Natural killer cell (primary cell): ENCODE results near the gene SLU7. TPM values are rescaled to one million over a fixed set of nuclear protein-coding genes. Genes with fewer than 3 reads are reported as not detected.

Source experiments
- ATAC-seq, 3 donors: fragments of 150-1000 bp in 2 of 3; fragments of 200-7000 bp in 1 of 3; cut with Tn5 transposase; 1 replicate in 1 of 3; 2 replicates in 2 of 3; pipeline ENCODE4 v1.10.0; 2021; ENCODE audit warnings: mild to moderate bottlenecking in 2 of 3, moderate library complexity in 2 of 3
- DNase-seq, 2 donors: peaks; one replicate each; pipeline versions ENCODE4 v3.0.0 to v3.0.0-alpha.2; 2013 to 2021; ENCODE audit warnings: mixed read lengths in 1 of 2
- H3K27ac ChIP-seq: one replicate; pipeline ENCODE4 v1.5.1; 2013; ENCODE audit warnings: mild to moderate bottlenecking, low read length
- H3K27me3 ChIP-seq: one replicate; pipeline ENCODE4 v1.6.1; 2013; ENCODE audit warnings: low read length; ENCODE audit not compliant: control insufficient read depth, insufficient read depth
- H3K36me3 ChIP-seq: one replicate; pipeline ENCODE4 v1.6.1; 2013; ENCODE audit warnings: low read length; ENCODE audit not compliant: control insufficient read depth, insufficient read depth
- H3K4me1 ChIP-seq: one replicate; pipeline ENCODE4 v1.6.1; 2013; ENCODE audit warnings: low read length; ENCODE audit not compliant: control insufficient read depth, insufficient read depth
- H3K4me3 ChIP-seq: one replicate; pipeline ENCODE4 v1.5.1; 2013; ENCODE audit warnings: low read length
- H3K9me3 ChIP-seq: one replicate; pipeline ENCODE4 v1.6.1; 2013; ENCODE audit warnings: low read length; ENCODE audit not compliant: control insufficient read depth, insufficient read depth
- H3K27ac Mint-ChIP-seq, 2 donors: one replicate each; pipeline ENCODE4 v1.8.0; 2022; ENCODE audit warnings: mild to moderate bottlenecking in 2 of 2, mixed read lengths in 2 of 2, moderate library complexity in 1 of 2
- H3K27me3 Mint-ChIP-seq, 2 donors: one replicate each; pipeline ENCODE4 v1.8.0; 2022; ENCODE audit warnings: low read depth in 2 of 2, mixed read lengths in 2 of 2
- H3K36me3 Mint-ChIP-seq: one replicate; pipeline ENCODE4 v1.8.0; 2022; ENCODE audit warnings: mixed read lengths
- H3K4me1 Mint-ChIP-seq, 2 donors: one replicate each; pipeline ENCODE4 v1.8.0; 2022; ENCODE audit warnings: mixed read lengths in 2 of 2
- H3K4me3 Mint-ChIP-seq: one replicate; pipeline ENCODE4 v1.8.0; 2022; ENCODE audit warnings: mild to moderate bottlenecking, moderate library complexity, mixed read lengths
- H3K9me3 Mint-ChIP-seq, 2 donors: one replicate each; pipeline ENCODE4 v1.8.0; 2022; ENCODE audit warnings: mixed read lengths in 2 of 2
- WGBS: methylation state at CpG from one replicate; pipeline ENCODE4 v1.1.7; 2013; ENCODE audit warnings: missing lambda C conversion rate; ENCODE audit not compliant: insufficient coverage; 5-methylcytosine and 5-hydroxymethylcytosine counted together
- intact Hi-C: fragments of 100-400 bp; cut with micrococcal nuclease; formaldehyde crosslinking; loops from one replicate; pipeline ENCODE4 v1.14.2; 2022
- total RNA-seq, 4 donors: library from RNA; stranded (reverse); fragments of 120-200 nt in 1 of 4; gene quantifications; one replicate each; pipeline versions ENCODE4 v1.2.3 to v1.2.4, GENCODE V29; 2013 to 2022
- TF ChIP-seq, protein P1 (sequence below): fragments of 200-600 bp; IDR thresholded peaks from one replicate; pipeline ENCODE4 v1.8.0; 2022; ENCODE audit warnings: antibody characterized with exemption

SLU7 gene
- total RNA-seq, 3 donors from 2014 or later (not counting 1 experiment from before 2014, with no cell fraction given), result 114 to 143 (median 118) TPM

DNA sequence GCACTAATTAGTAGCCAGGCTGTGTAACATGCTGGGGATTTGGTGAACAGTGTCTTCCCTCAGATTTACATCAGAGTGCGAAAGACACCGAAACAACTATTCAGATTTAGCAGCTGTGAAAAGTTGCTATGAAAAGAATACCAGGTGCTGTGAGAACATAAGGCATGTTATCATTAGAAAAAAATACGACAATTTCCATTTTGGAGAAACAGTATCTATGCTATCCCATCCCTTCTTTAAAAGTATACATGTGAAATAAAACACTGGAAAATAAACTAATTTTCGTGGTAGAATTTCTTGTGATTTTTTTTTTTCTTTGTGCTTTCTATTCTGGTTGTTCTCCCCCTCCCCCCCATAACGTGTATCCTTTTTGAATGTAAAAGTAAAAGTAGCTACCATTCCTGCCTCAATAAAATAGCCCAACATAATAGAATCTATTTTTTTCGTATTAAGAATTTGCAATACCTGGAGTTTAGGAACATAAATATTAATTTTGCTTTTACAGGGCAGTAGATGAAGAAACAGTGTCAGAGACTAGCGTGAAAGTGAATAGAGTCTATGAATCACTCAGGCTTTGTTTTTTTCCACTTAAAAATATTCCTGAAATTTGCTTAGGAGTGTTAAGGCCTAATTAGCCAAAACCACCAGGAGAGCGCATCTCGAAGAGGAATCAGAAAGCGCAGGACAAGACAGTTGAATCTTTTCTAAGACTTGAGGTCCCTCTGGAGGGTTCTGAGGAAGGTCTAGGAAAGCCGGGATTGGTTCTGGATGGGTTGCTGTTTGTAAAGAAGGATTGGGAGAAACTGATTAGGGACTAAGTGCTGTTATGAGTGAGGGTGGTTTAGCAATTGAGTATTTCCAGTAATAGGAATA, 813 bp upstream of the SLU7 start:
- no peaks in the 10 kb centered on the region for H3K9me3 Mint-ChIP-seq
- H3K27me3 ChIP-seq, result no peaks in the 10 kb centered on the region
- H3K4me1 ChIP-seq, result peaks cover 19% of the 10 kb centered on the region

DNA sequence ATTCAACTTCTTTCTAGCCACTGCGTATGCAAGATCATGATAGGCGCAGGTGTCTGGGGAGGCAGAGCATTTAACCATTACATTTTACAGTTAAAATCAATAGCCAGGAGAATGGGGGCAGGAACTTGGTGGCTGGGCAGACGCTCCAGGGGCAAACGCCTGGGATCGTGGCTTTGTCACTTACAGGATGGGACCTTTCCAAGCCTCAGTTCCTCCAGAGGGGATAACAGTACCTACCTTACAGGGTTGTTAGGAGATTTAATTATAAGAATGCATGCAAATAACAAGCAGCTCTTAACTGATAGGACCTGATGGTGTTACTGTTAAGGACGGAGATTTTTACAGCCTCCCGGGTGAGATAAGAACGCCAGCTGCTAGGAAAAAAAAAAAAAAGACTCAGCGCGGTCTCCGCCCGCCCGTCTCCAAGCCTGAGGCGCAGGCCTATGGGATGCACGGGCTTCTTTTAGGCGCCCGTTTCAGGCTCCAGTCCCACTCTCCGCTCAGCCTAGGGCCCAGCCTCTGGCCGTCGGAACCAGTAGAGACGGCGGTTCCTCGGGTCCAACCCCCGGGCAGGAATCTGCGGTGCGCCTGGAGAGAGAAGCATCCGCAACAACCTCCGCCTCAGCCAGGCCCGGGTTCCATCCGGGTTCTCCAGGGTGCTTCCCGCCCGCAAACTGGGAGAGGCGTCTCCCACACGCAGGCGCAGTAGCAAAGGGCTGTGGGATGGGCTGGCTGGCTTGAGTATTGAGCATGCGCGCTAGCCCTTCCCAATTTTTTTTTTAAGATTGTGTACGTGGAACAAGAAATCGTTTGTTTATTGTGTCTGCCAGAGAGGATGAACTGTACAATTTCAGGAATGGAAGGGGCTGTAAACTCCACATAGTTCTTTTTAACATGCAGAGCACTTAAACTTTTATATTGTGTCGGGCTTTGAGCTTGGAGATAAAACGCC, 19.2 kb downstream of the SLU7 start, which contains the start of gene FAM200C:
Gene FAM200C, minus strand, starts transcription at position 653 of the 952 bp plus-strand sequence. CDS start 4,564 bp downstream, outside the sequence.
- ATAC-seq, result peak; percentile 64 to 83 (median 77)
- peaks cover 21% of the 10 kb centered on the region for H3K36me3 ChIP-seq
- H3K4me3 ChIP-seq, result peak within 1 kb of the TSS; percentile 76
- Mint-ChIP-seq H3K36me3 (peaks cover 18% of the 10 kb centered on the region), H3K27ac (peak within 1 kb of the TSS; percentile 85 to 88), H3K4me1 (peaks cover 19 to 20% of the 10 kb centered on the region in 2 donors), H3K27me3 (no peaks in the 10 kb centered on the region), H3K9me3 (no peaks in the 10 kb centered on the region), H3K4me3 (peak within 1 kb of the TSS; percentile 94)
- H3K9me3 ChIP-seq, result no peaks in the 10 kb centered on the region
- TF ChIP-seq, protein P1, sequence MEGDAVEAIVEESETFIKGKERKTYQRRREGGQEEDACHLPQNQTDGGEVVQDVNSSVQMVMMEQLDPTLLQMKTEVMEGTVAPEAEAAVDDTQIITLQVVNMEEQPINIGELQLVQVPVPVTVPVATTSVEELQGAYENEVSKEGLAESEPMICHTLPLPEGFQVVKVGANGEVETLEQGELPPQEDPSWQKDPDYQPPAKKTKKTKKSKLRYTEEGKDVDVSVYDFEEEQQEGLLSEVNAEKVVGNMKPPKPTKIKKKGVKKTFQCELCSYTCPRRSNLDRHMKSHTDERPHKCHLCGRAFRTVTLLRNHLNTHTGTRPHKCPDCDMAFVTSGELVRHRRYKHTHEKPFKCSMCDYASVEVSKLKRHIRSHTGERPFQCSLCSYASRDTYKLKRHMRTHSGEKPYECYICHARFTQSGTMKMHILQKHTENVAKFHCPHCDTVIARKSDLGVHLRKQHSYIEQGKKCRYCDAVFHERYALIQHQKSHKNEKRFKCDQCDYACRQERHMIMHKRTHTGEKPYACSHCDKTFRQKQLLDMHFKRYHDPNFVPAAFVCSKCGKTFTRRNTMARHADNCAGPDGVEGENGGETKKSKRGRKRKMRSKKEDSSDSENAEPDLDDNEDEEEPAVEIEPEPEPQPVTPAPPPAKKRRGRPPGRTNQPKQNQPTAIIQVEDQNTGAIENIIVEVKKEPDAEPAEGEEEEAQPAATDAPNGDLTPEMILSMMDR, result no peak
- WGBS, result 1% methylated on average over 41 of the region's 41 CpGs
- H3K27me3 ChIP-seq, result no peaks in the 10 kb centered on the region
- peak; percentile 54 to 81 for DNase-seq
- intact Hi-C loops, result no loop called here
- peak within 1 kb of the TSS; percentile 7 for H3K27ac ChIP-seq
- H3K4me1 ChIP-seq, result peaks cover 12% of the 10 kb centered on the region

More for the DNA sequence above, 813 bp upstream of the SLU7 start:
- ATAC-seq (no peak), DNase-seq (peak in 1 of 2 donors; percentile 43)
- WGBS, result 68% methylated on average over 7 of the region's 11 CpGs
- Histone ChIP-seq H3K36me3 (peaks cover 1% of the 10 kb centered on the region), H3K27ac (peak overlapping the region; percentile 97), H3K9me3 (no peaks in the 10 kb centered on the region), H3K4me3 (peak overlapping the region; percentile 99)
- H3K27me3 Mint-ChIP-seq, result no peaks in the 10 kb centered on the region
- H3K36me3 Mint-ChIP-seq, result no peaks in the 10 kb centered on the region
- peak overlapping the region; percentile 96 for H3K4me3 Mint-ChIP-seq
- TF ChIP-seq, protein P1, result no peak
- intact Hi-C loops, result loop anchor here (1.0 to 5.0 kb wide), 4 partner anchors 127 to 1211 kb away; partner anchors contain the start of genes PWWP2A, RNF145 and TTC1
- peaks cover 56 to 68% of the 10 kb centered on the region in 2 donors for H3K4me1 Mint-ChIP-seq
- peak overlapping the region; percentile 99 for H3K27ac Mint-ChIP-seq

DNA sequence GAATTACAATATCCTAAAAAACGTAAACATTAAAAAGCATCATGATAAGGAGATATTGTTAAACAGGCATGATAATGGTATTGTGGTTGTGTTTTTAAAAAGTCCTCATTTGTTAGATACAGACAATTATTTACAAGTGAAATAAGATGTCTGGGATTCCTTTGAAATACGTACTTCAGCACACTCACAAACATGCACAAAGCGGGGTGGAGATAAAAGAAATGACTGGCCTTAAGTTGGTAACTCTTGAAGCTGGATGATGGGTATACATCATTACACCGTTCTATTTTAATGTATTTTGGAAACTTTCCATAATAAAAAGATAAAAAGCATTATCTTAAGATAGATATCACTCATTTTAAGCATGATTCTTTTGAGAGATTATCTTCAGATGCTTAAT, 20.1 kb downstream of the SLU7 start:
- H3K27me3 Mint-ChIP-seq, result no peaks in the 10 kb centered on the region
- no peaks in the 10 kb centered on the region for H3K9me3 Mint-ChIP-seq
- Histone ChIP-seq H3K36me3 (peaks cover 12% of the 10 kb centered on the region), H3K27me3 (no peaks in the 10 kb centered on the region), H3K9me3 (no peaks in the 10 kb centered on the region), H3K4me1 (peaks cover 12% of the 10 kb centered on the region), H3K27ac (no peak overlapping the region), H3K4me3 (no peak overlapping the region)
- peaks cover 19 to 20% of the 10 kb centered on the region in 2 donors for H3K4me1 Mint-ChIP-seq
- TF ChIP-seq, protein P1, result no peak
- DNase-seq (no peak), ATAC-seq (no peak)
- peaks cover 9% of the 10 kb centered on the region for H3K36me3 Mint-ChIP-seq
- H3K27ac Mint-ChIP-seq, result peak overlapping the region; percentile 85 to 88
- intact Hi-C loops, result no loop called here
- peak overlapping the region; percentile 94 for H3K4me3 Mint-ChIP-seq
- WGBS, result 100% methylated on average over 1 of the region's 4 CpGs
